Activated CD8-positive, alpha-beta memory T cell treated with anti-CD3 and anti-CD28 coated beads, Interleukin-2, amount 50 U/mL, for 48 hours (primary cell): Measurements from ENCODE around the gene OR56A1.
"Not testable (repeated sequence)": the region's sequence is repeated elsewhere in the genome, so short reads cannot be mapped to it uniquely, and the experiment has no call there.

Experiments used
- DNase-seq: peaks from one replicate; pipeline ENCODE4 v3.0.0-alpha.2; 2020

OR56A1 gene

GRCh38 chr11:6030708-6031405 is at the start of gene OR56A1:
Gene OR56A1, minus strand, starts transcription at chr11:6030758. Its CDS starts 3,066 bp downstream, at chr11:6027692.
- no peak for DNase-seq

- no peak for DNase-seq
These were observed 48.9 kb upstream of the OR56A1 start for GRCh38 chr11:6079463-6079862.

- no peak for DNase-seq
These were observed 47.2 kb upstream of the OR56A1 start for GRCh38 chr11:6077723-6078122.

GRCh38 chr11:6076443-6076842 is 45.9 kb upstream of the OR56A1 start:
- DNase-seq, result not testable (repeated sequence)

- no peak for DNase-seq
These were observed 36.9 kb upstream of the OR56A1 start for GRCh38 chr11:6067502-6067901.

GRCh38 chr11:6062691-6063358 is 32.3 kb upstream of the OR56A1 start:
- no peak for DNase-seq

GRCh38 chr11:6061475-6061874 is 30.9 kb upstream of the OR56A1 start:
- DNase-seq, result no peak

- DNase-seq, result no peak
These were observed 26.9 kb upstream of the OR56A1 start for GRCh38 chr11:6057452-6057851.

- DNase-seq, result no peak
These were observed 25.0 kb upstream of the OR56A1 start for GRCh38 chr11:6055569-6055968.

- DNase-seq, result no peak
These were observed 21.8 kb upstream of the OR56A1 start for GRCh38 chr11:6052374-6052773.

GRCh38 chr11:6040874-6041273 is 10.3 kb upstream of the OR56A1 start:
- DNase-seq, result no peak

GRCh38 chr11:6027501-6027900 is 3.1 kb downstream of the OR56A1 start:
- DNase-seq, result no peak

GRCh38 chr11:6025056-6025455 is 5.5 kb downstream of the OR56A1 start:
- DNase-seq, result no peak

GRCh38 chr11:6022956-6023355 is 7.6 kb downstream of the OR56A1 start:
- no peak for DNase-seq

GRCh38 chr11:6013042-6013441 is 17.5 kb downstream of the OR56A1 start:
- DNase-seq, result no peak

GRCh38 chr11:6012035-6012668 is 18.4 kb downstream of the OR56A1 start:
- DNase-seq, result no peak

- DNase-seq, result no peak
These were observed 23.7 kb downstream of the OR56A1 start, which contains the start of gene OR56A4 for GRCh38 chr11:6006846-6007245. Gene OR56A4, minus strand, starts transcription at chr11:6006946. Its CDS starts 3,954 bp downstream, at chr11:6002992.

- no peak for DNase-seq
These were observed 24.2 kb downstream of the OR56A1 start for GRCh38 chr11:6006395-6006794.

- no peak for DNase-seq
These were observed 28.3 kb downstream of the OR56A1 start for GRCh38 chr11:6002202-6002699.

GRCh38 chr11:5994791-5995190 is 35.8 kb downstream of the OR56A1 start:
- no peak for DNase-seq

GRCh38 chr11:5992604-5993251 is 37.8 kb downstream of the OR56A1 start:
- DNase-seq, result no peak

GRCh38 chr11:5992150-5992549 is 38.4 kb downstream of the OR56A1 start:
- DNase-seq, result no peak

GRCh38 chr11:5989203-5989602 is 41.4 kb downstream of the OR56A1 start:
- no peak for DNase-seq
